OCI-LY1 (cell line): ENCODE results near the gene RALBP1.

Experiments used
- H2AFZ ChIP-seq: fragments of 200-600 bp; sonication (generic), shearing (Covaris generic); 2 replicates; pipeline ENCODE4 v1.6.0; 2014; ENCODE audit warnings: antibody characterized with exemption, mild to moderate bottlenecking, low read length
- H3F3A ChIP-seq: fragments of 200-600 bp; sonication (generic), shearing (Covaris generic); 2 replicates; pipeline ENCODE4 v1.6.0; 2014; ENCODE audit warnings: mild to moderate bottlenecking, antibody characterized with exemption, low read length, moderate library complexity; ENCODE audit not compliant: insufficient read depth
- H3K27ac ChIP-seq: fragments of 200-600 bp; sonication (generic); 2 replicates; pipeline ENCODE4 v1.5.1; 2014; ENCODE audit warnings: low read length, mixed run types, mild to moderate bottlenecking, low read depth; ENCODE audit not compliant: poor library complexity, severe bottlenecking
- H3K27me3 ChIP-seq: fragments of 200-600 bp; sonication (generic); 2 replicates; pipeline ENCODE4 v1.6.0; 2014; ENCODE audit warnings: antibody characterized with exemption, mild to moderate bottlenecking, low read length, moderate library complexity; ENCODE audit not compliant: insufficient read depth
- H3K36me3 ChIP-seq: fragments of 200-600 bp; sonication (generic); 2 replicates; pipeline ENCODE4 v1.6.1; 2014; ENCODE audit warnings: mild to moderate bottlenecking, antibody characterized with exemption, low read length, moderate library complexity, mixed read lengths; ENCODE audit not compliant: insufficient read depth
- H3K4me1 ChIP-seq: fragments of 200-600 bp; sonication (generic); 2 replicates; pipeline ENCODE4 v1.5.1; 2014; ENCODE audit warnings: mild to moderate bottlenecking, low read length, moderate library complexity; ENCODE audit not compliant: insufficient read depth, severe bottlenecking
- H3K4me2 ChIP-seq: fragments of 200-600 bp; sonication (generic), shearing (Covaris generic); 2 replicates; pipeline ENCODE4 v1.6.1; 2014; ENCODE audit warnings: low read length
- H3K4me3 ChIP-seq: fragments of 200-600 bp; sonication (generic); 2 replicates; pipeline ENCODE4 v1.5.1; 2014; ENCODE audit warnings: low read length, low read depth, mild to moderate bottlenecking, mixed read lengths; ENCODE audit not compliant: poor library complexity, severe bottlenecking
- H3K79me2 ChIP-seq: fragments of 200-600 bp; shearing (Covaris generic); 2 replicates; pipeline ENCODE4 v1.6.1; 2016; ENCODE audit warnings: mixed run types, low read length, mixed read lengths; ENCODE audit not compliant: insufficient read depth
- H3K9ac ChIP-seq: fragments of 200-600 bp; sonication (generic), shearing (Covaris generic); 2 replicates; pipeline ENCODE4 v1.6.1; 2014; ENCODE audit warnings: mild to moderate bottlenecking, low read length, mixed read lengths
- H3K9me2 ChIP-seq: fragments of 200-600 bp; sonication (generic), shearing (Covaris generic); 2 replicates; pipeline ENCODE4 v1.6.1; 2014; ENCODE audit warnings: low read depth, mild to moderate bottlenecking, low read length, mixed read lengths
- H3K9me3 ChIP-seq: fragments of 200-600 bp; shearing (Covaris generic); 2 replicates; pipeline ENCODE4 v1.6.1; 2014; ENCODE audit warnings: low read length, mixed read lengths
- H4K20me1 ChIP-seq: fragments of 200-600 bp; sonication (generic), shearing (Covaris generic); 2 replicates; pipeline ENCODE4 v1.6.0; 2016; ENCODE audit warnings: mild to moderate bottlenecking, low read length; ENCODE audit not compliant: insufficient read depth
- EZH2 ChIP-seq: fragments of 200-600 bp; sonication (generic), shearing (Covaris generic); IDR thresholded peaks from 2 replicates; pipeline ENCODE4 v1.8.0; 2017; ENCODE audit warnings: borderline replicate concordance, mixed run types, mild to moderate bottlenecking, antibody characterized with exemption, low read length, moderate library complexity, mixed read lengths
- TF ChIP-seq, protein P1 (sequence below): fragments of 200-600 bp; sonication (generic), shearing (Covaris generic); IDR thresholded peaks from 2 replicates; pipeline ENCODE4 v1.5.1; 2017; ENCODE audit warnings: mild to moderate bottlenecking, antibody characterized with exemption, low read length, moderate library complexity, mixed read lengths

The RALBP1 gene

DNA sequence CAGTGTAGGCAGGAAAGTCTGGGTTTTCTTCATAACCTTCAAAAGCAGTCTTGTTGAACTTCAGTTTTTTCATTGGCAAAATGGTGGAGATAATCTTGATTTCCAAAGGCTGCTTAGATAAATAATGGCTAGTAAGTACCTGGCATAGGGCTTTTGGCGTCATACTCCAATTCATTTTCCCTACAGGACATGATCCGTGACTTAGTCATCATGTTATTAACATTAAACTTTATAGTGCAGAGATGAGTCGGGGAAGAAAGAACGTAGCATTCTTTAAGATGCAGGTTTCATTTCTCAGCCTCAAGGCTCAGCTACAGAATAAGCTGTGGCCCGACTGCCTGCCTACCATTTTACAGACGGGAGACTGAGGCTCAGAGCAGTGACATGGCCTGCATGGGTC, 64.0 kb downstream of the RALBP1 start:
- Histone ChIP-seq H3K9me2 (no peaks in the 10 kb centered on the region), H3K79me2 (no peaks in the 10 kb centered on the region), H3K4me1 (no peaks in the 10 kb centered on the region), H3K4me2 (no peak overlapping the region), H3K9me3 (no peaks in the 10 kb centered on the region), H4K20me1 (no peaks in the 10 kb centered on the region), H3K27ac (no peak overlapping the region), H3K36me3 (peaks cover 44% of the 10 kb centered on the region), H3F3A (no peaks in the 10 kb centered on the region), H3K27me3 (no peaks in the 10 kb centered on the region), H2AFZ (no peak overlapping the region), H3K9ac (no peak overlapping the region), H3K4me3 (no peak overlapping the region)
- TF ChIP-seq EZH2: no peak
- TF ChIP-seq, protein P1, sequence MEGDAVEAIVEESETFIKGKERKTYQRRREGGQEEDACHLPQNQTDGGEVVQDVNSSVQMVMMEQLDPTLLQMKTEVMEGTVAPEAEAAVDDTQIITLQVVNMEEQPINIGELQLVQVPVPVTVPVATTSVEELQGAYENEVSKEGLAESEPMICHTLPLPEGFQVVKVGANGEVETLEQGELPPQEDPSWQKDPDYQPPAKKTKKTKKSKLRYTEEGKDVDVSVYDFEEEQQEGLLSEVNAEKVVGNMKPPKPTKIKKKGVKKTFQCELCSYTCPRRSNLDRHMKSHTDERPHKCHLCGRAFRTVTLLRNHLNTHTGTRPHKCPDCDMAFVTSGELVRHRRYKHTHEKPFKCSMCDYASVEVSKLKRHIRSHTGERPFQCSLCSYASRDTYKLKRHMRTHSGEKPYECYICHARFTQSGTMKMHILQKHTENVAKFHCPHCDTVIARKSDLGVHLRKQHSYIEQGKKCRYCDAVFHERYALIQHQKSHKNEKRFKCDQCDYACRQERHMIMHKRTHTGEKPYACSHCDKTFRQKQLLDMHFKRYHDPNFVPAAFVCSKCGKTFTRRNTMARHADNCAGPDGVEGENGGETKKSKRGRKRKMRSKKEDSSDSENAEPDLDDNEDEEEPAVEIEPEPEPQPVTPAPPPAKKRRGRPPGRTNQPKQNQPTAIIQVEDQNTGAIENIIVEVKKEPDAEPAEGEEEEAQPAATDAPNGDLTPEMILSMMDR: no peak

DNA sequence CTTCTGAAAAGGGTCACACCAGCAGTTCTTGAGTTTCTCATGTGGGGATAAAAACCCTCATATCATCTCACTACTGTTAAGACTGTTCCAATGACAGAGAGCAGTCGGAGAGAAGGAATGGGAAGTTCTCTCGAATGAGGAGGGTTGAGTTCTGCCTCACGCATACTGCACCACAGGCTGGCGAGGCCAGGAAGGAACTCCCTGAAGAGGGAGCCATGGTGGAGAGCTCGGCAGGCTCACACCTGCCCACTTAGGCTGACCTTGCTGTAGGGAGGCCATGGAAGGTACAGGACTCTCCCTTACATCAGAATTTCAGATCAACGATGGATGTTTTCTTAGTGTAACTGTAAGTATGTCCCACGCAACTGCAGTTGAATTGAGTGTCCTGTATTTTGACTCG, 64.6 kb downstream of the RALBP1 start:
- no peak overlapping the region for H2AFZ ChIP-seq
- H3K4me1 ChIP-seq: no peaks in the 10 kb centered on the region
- no peak overlapping the region for H3K9ac ChIP-seq
- no peak overlapping the region for H3K4me2 ChIP-seq
- H3K9me3 ChIP-seq: no peaks in the 10 kb centered on the region
- TF ChIP-seq EZH2: no peak
- TF ChIP-seq, protein P1: no peak
- peaks cover 37% of the 10 kb centered on the region for H3K36me3 ChIP-seq
- no peaks in the 10 kb centered on the region for H3F3A ChIP-seq
- H3K27ac ChIP-seq: no peak overlapping the region
- H3K79me2 ChIP-seq: no peaks in the 10 kb centered on the region
- H3K9me2 ChIP-seq: no peaks in the 10 kb centered on the region
- no peak overlapping the region for H3K4me3 ChIP-seq
- H3K27me3 ChIP-seq: no peaks in the 10 kb centered on the region
- H4K20me1 ChIP-seq: no peaks in the 10 kb centered on the region

DNA sequence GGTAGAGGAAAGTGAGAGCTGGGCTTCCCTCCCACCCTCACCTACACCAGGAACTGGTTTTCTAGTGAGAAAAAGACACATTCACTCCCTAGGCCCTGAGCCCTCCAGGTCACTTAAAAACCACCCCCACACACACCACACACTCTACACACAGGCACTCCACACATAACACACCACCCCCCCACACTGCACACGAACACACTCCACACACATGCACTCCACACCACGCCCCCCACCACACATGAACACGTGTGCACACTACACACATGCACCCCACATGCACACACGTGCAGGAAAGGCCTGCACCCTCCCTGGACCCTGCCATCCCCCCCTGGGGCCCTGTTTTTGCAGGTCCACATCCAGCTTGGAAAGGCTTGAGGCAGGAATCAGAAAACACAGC, 67.6 kb downstream of the RALBP1 start:
- Histone ChIP-seq H3K4me3 (no peak overlapping the region), H3K9ac (no peak overlapping the region), H2AFZ (no peak overlapping the region), H3K4me1 (peaks cover 8% of the 10 kb centered on the region), H3K36me3 (peaks cover 31% of the 10 kb centered on the region), H3K9me2 (no peaks in the 10 kb centered on the region), H3K4me2 (no peak overlapping the region), H3F3A (no peaks in the 10 kb centered on the region), H4K20me1 (no peaks in the 10 kb centered on the region), H3K9me3 (no peaks in the 10 kb centered on the region), H3K27me3 (no peaks in the 10 kb centered on the region), H3K27ac (no peak overlapping the region), H3K79me2 (no peaks in the 10 kb centered on the region)
- TF ChIP-seq, protein P1: no peak
- no peak for TF ChIP-seq EZH2
